Activated effector memory CD4-positive, alpha-beta T cell treated with Interleukin-2 at 50 U/mL for 16 hours (primary cell): ENCODE data around the gene CCR3.
"Not testable (repeated sequence)": the region's sequence is repeated elsewhere in the genome, so short reads cannot be mapped to it uniquely, and the experiment has no call there.

Source experiments
- DNase-seq: peaks from one replicate; pipeline ENCODE4 v3.0.0-alpha.2; 2020

The CCR3 gene

DNA sequence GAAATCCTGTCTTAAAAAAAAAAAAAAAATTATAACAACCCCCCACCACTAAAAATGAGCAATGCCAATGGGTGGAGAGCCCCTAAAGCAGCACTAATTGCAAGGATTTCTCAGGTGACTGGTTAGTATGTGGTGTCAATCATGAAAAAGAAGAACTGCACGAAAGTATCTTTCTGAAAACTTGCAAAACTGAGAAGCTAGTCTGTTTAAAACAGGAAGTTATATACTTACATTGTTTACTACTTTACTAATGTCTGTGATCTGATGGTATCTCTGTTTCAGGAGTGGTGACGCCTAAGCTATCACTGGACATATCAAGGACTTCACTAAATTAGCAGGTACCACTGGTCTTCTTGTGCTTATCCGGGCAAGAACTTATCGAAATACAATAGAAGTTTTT, at the start of gene CCR3:
TSS of gene CCR3 (plus strand) at position 341 of the 400 bp plus-strand sequence. CDS start 22,699 bp downstream, outside the sequence.
- DNase-seq, result no peak

- DNase-seq, result no peak
Observed at GRCh38 chr3:46192939-46193338, 49.3 kb upstream of the CCR3 start.

DNA sequence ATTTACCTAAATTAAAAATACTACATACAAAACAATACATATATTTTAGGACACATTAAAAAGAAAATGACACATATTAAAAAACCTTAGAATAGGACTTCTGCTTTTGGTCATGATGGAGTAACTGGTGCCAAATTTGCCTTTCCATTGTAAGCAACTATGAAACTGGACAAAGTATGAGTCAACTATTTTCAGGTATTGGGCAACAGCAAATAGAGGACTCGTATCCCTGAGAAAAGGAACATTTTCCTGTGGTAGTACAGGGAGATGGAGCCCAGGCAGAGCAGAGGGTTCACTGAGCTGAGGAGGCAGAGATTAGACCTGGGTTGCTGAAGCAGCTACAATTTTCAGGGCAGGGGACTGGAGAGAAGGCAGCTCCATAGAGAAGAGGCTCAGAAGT, 48.8 kb upstream of the CCR3 start:
- DNase-seq, result no peak

DNA sequence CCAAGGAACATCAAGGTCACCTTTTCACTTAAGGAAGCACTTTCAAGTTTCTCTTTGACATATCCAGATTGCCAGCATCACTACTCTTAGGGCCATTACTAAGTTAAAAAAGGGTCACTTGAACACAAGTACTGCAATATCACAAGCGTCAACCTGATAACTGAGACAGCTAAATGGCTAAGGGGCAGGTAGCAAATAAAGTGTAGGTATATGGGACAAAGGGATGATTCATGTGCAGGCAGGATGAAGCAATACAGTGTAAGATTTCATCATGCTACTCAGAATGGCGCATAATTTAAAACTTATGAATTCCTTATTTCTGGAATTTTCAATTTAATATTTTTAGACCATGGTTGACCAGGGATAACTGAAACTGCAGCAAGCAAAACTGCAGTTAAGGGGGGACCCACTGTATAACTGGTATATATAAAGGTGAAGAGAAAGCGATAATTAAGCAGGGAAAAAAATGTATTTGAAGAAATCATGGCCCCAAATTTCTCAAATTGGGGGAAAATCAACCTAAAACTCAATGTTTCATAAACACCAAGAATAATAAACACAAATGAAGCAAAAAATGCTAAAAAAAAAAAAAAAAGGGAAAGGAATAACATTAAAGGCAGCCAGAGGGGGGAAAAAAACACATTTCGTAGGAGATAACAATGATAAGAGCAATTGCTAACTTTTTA, 47.2 kb upstream of the CCR3 start:
- no peak for DNase-seq

DNA sequence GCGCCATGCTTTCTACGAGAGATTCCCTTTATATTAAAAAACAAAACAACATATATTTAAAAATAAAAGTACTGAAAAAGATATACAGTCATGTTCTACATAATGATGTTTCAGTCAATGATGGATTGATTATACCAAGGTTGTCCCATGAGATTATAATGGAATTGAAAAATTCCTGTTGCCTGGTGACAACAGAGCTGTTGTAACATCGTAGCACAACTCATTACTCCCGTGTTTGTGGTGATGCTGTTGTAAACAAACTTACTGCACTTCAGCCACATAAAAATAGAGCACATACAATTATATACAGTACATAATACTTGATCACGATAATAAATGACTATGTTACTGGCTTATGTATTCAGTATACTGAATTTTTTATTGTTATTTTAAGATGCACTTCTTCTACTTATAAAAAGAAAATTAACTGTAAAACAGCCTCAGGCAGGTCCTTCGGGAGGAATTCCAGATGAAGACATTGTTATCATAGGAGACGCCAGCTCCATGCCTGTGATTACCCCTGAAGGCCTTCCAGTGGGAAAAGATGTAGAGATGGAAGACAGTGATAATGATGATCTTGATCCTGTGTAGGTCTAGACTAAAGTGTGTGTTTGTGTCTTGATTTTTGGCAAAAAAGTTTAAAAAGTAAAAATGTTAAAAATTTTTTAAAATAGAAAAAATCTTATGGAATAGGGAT, 45.9 kb upstream of the CCR3 start:
- no peak for DNase-seq

- DNase-seq, result no peak
Observed at GRCh38 chr3:46200211-46200610, 42.0 kb upstream of the CCR3 start.

GRCh38 chr3:46200790-46201189, 41.5 kb upstream of the CCR3 start:
- no peak for DNase-seq

DNA sequence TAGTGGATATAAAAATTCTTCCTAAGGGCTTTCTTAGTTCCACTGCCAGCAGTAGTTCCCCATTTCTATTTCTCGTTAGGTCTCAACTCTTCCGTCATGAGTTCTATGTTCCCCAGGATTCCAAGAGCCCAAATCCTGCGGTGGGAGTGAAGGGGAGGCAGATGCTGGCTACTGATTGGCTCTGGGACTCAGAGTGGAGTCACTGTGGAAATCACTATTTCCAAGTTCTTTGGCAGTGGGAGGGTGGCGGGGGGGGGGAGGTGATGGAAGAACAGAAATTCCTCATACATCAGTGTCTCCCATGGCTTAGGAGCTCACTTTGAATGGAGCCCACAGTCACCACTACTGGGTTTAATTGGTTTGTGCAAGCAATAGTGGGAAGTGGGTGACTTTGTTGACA, 39.7 kb upstream of the CCR3 start:
- no peak for DNase-seq

GRCh38 chr3:46203681-46204080, 38.6 kb upstream of the CCR3 start:
- no peak for DNase-seq

DNA sequence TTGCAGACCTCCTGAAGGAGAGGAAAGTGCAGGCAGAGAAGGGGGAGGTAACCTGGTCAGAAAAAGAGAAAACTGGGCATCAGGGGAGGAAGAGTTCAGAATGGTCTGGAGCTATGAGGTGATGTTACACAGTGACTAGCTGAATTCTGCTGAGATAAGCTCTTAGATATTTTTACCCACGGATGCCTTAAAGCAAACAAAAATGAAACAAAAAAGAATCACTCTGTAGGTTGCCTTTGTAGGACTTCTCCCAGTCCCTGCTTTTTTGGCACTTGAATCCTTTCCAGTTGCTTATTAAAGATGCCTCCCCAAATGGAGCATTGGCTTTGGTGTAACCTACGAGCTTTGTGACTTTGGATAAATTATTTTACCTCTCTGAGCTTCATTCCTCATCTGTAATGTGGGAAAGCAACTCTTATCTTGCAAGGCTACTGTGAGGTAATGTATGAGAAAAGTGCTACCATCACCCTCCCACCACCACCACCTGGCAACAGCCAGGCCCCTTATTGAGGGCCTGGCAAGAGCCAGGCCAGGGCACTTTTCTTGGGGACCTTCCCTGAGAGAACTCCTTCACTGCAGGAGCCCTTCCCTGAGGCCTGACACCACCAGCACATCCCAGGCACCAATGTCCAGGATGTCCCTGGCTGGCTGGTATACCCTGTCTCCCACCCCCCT, 36.8 kb upstream of the CCR3 start:
- no peak for DNase-seq

- no peak for DNase-seq
Observed at GRCh38 chr3:46206282-46207015, 35.8 kb upstream of the CCR3 start.

DNA sequence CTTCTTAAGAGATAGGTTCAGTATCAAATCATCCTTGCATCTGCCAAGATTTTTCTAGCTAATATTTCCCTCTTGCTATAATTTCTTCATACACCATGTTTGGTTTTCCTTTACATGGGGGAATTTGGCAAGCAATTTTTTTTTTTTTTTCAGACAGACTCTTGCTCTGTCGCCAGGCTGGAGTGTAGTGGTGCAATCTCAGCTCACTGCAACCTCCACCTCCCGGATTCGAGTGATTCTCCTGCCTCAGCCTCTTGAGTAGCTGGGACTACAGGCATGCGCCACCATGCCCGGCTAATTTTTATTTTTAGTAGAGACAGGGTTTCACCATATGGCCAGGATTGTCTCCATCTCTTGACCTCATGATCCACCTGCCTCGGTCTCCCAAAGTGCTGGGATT, 34.7 kb upstream of the CCR3 start:
- DNase-seq, result not testable (repeated sequence)

DNA sequence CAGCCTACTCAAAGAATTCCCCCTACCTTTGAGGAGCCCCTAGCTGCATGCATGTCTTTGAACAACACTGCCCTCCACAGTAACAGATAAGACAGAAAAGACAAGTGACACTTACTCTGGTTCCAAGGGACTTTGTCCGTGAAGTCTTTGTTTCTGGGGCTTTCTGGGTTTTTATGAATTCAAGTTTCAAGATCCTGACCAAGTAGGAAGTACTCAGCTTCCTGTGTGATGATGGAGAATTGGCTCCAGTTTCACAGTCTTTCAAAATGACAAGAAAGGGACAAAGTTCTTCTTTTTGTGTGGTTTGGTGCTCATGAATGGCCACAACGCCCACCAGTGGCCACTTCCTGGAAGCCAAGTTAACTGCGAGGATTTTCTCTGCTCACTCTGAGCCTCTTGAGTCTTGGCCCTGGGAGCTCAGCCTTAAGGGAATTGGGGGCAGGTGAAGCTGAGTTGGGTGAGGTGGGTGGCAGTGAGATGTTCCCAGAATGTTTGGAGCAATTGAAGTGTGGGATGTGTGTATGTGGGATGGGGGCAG, 34.0 kb upstream of the CCR3 start, which contains the start of gene CCR1:
TSS of gene CCR1 (minus strand) at position 147 of the 538 bp plus-strand sequence. CDS start 4,000 bp downstream, outside the sequence.
- DNase-seq, result no peak

DNA sequence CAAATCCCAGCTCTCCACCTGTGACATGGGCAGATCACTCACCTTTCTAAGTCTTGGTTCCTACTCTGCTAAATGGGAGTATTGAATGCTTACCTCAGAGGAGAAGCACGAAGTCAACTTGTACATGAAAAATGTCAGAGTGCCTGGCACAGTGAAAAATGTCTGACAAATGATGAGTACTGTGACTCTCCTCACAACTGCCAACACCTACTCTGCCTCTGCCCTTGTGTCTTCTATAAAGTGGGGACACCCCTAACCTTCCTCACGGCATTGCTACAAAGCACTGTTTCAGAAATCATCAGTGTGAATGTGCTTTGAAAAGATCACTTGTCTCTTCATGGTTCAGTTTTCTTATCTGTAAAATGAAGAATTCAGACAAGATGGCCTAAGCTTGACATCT, 33.2 kb upstream of the CCR3 start:
- no peak for DNase-seq

DNA sequence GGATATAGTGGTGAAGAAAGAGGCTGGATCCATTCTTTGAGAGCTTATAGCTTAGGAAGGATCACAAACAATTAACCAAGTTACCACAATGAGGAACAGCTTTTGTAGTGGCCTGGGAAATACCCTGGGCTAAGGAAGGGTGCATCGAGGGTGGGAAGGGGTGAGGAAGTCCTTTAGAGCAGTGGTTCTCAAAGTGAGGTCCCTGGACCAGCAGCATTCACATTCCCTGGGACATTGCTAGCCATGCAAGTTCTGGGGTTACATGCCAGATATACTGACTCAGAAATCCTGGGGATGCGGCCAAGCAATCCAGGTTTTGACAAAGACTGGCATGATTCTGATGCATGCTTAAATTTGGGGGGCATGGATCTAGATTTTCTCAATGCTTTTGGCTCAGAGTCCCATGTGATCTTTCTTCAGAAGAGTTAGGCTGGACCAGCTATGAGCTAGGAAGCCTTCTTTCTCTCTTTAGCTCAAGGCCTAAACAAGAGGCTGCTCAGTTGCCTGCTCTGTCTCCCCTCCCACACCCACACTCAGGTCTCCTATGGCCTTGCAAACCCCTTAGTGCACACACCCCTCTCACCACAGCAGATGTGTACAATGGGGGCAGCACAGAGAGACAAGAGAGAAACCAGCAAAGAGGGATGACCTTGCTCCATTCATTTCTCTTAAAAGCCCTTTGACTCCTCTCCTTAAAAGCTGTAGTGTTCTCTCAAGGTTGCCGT, 32.4 kb upstream of the CCR3 start:
- DNase-seq, result no peak

DNA sequence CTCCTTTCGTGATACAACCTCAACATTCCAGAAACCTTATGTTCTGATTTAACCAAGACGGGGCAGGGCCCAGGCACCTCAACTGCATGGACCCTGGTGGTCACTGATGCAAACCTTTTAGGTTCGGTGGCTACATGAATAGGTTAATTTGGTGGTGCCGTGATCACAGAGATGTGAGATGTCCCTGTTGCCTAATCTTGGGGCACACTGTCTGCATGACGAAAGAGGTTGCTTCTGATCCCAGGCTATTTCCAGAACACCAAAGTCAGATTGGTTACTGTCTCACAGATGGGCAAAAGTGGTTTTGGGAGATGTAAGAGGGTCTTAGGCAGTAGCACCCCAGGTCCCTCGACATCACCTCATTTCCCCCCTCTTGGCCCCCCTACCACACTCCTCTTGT, 30.2 kb upstream of the CCR3 start:
- no peak for DNase-seq

DNA sequence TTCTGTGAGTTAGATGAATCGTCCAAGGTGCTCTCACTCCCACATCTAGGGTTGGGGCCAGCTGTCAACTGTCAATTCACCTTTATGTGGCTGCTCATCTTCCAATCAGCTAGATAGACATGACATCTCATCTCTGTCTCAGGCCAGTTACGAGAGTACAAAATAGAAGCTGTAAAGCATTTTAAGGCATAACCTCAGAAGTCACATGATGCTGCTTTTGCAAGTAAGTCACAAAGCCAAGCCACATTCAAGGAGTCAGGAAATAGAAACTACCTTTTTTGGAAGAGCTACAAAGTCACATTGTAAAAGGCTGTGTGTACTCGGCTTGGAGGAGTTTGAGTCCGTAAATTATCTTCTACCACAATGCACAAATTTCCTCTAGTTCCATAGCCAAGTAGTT, 29.1 kb upstream of the CCR3 start:
- DNase-seq, result no peak

- DNase-seq, result no peak
Observed at GRCh38 chr3:46214751-46215352, 27.4 kb upstream of the CCR3 start.

- no peak for DNase-seq
Observed at GRCh38 chr3:46215810-46216414, 26.3 kb upstream of the CCR3 start.

DNA sequence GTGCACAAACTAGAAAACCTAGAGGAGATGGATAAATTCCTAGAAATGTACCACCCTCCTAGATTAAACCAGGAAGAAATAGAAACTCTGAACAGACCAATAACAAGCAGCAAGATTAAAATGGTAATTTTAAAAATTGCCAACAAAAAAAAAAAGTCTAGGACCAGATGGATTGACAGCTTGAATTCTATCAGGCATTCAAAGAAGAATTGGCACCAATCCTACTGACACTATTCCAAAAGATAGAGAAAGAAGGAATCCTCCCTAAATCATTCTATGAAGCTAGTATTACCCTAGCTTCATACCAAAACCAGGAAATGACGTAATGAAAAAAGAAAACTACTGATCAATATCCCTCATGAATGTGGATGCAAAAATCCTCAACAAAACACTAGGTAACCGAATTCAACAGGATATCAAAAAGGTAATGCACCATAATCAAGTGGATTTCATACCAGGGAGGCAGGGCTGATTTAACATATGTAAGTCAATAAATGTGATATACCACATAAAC, 24.0 kb upstream of the CCR3 start:
- no peak for DNase-seq

- no peak for DNase-seq
Observed at GRCh38 chr3:46221391-46221790, 20.9 kb upstream of the CCR3 start.
